ENCODE results near the gene SPTBN4. TPM values are rescaled to one million over a fixed set of nuclear protein-coding genes. Genes with fewer than 3 reads are reported as not detected.

SPTBN4 gene
- total and polyA plus RNA-seq, 2 of the 4 experiments (the other 2 are of a cell fraction), result 0.72 to 0.91 TPM

- Histone ChIP-seq H3K4me3 (ENCODE audit: insufficient read depth, low read depth, low read length) (peak overlapping the region; percentile 50), H2AK5ac (ENCODE audit: low read depth, low read length) (no peak overlapping the region), H3K9me1 (ENCODE audit: insufficient read depth, low read length) (no peaks in the 10 kb centered on the region), H3K27ac (ENCODE audit: insufficient read depth, low read length) (no peak overlapping the region), H4K91ac (ENCODE audit: insufficient read depth, low read depth, low read length) (no peak overlapping the region), H3K27me3 (ENCODE audit: control insufficient read depth, insufficient read depth, low read length) (peaks cover 33% of the 10 kb centered on the region), H3K9me3 (ENCODE audit: control insufficient read depth, insufficient read depth, low read length) (no peaks in the 10 kb centered on the region), H4K20me1 (ENCODE audit: insufficient read depth, low read length) (no peaks in the 10 kb centered on the region), H3K4ac (ENCODE audit: low read depth, low read length) (no peak overlapping the region), H3K36me3 (ENCODE audit: control insufficient read depth, insufficient read depth, low read length) (no peaks in the 10 kb centered on the region), H3K4me2 (ENCODE audit: low read depth, low read length) (peak overlapping the region; percentile 78), H3K14ac (replicated peaks; ENCODE audit: low read depth, low read length) (no peak overlapping the region), H2BK20ac (ENCODE audit: low read depth, low read length) (no peak overlapping the region), H3K79me1 (ENCODE audit: low read depth in 1 of 2, low read length in 2 of 2) (0 out of 4 replicates have a peak, but pooled peaks cover 0 to 4% of the 10 kb centered on the region in 2 experiments), H3K9ac (ENCODE audit: low read depth, low read length) (no peak overlapping the region), H3K56ac (ENCODE audit: extremely low read depth, insufficient read depth, low read length) (no peak overlapping the region), H3K23ac (ENCODE audit: low read depth, low read length) (no peak overlapping the region), H2BK15ac (ENCODE audit: low read depth, low read length) (no peak overlapping the region), H2AK9ac (replicated peaks; ENCODE audit: low read depth, low read length, poor library complexity) (no peak overlapping the region), H3K4me1 (ENCODE audit: control insufficient read depth, insufficient read depth, low read length) (peaks cover 8% of the 10 kb centered on the region), H2BK120ac (ENCODE audit: low read depth, low read length) (no peak overlapping the region), H3K18ac (ENCODE audit: low read depth, low read length) (no peak overlapping the region), H2BK5ac (ENCODE audit: low read depth, low read length, poor library complexity, severe bottlenecking) (no peak overlapping the region), H4K8ac (ENCODE audit: low read depth in 2 of 2, low read length in 2 of 2) (no peak overlapping the region), H4K5ac (ENCODE audit: low read depth, low read length) (no peak overlapping the region), H2AFZ (replicated peaks; ENCODE audit: low read length, poor library complexity) (peak overlapping the region; percentile 91)
- 27% methylated on average over 4 of the region's 20 CpGs; no CpG with 5 or more reads in 1 of the 2 experiments for whole genome bisulfite sequencing, 2 experiments (ENCODE audit: extremely low coverage in 2 of 2, insufficient read length in 1 of 2)
- TF ChIP-seq SMC3 (IDR thresholded peaks at IDR 0.05; ENCODE audit: low read depth, low read length), result no peak
- no peak for TF ChIP-seq POLR2A (IDR thresholded peaks at IDR 0.05; ENCODE audit: low read depth, low read length)
- TF ChIP-seq CHD1 (IDR thresholded peaks at IDR 0.05; ENCODE audit: low read depth, low read length), result no peak
- no peak for TF ChIP-seq RCOR1 (IDR thresholded peaks at IDR 0.05; ENCODE audit: insufficient replicate concordance, low read length)
- no peak for TF ChIP-seq MAZ (IDR thresholded peaks at IDR 0.05; ENCODE audit: borderline replicate concordance, low read depth, low read length)
- no peak; the same call in 1 of the 2 replicates for TF ChIP-seq BHLHE40 (IDR thresholded peaks at IDR 0.05; ENCODE audit: low read depth, low read length)
- no peak for TF ChIP-seq USF2 (IDR thresholded peaks at IDR 0.05; ENCODE audit: low read depth, low read length)
- no peak for TF ChIP-seq MXI1 (IDR thresholded peaks at IDR 0.05; ENCODE audit: borderline replicate concordance, low read depth, low read length)
- TF ChIP-seq MAFK (IDR thresholded peaks at IDR 0.05; ENCODE audit: low read depth, low read length), result no peak
- TF ChIP-seq ELK1 (IDR thresholded peaks at IDR 0.05; ENCODE audit: borderline replicate concordance, low read depth, low read length), result no peak
- TF ChIP-seq NFE2L2 (IDR thresholded peaks at IDR 0.05; ENCODE audit: low read depth, low read length), result no peak
- TF ChIP-seq CTCF (conservative IDR thresholded peaks at IDR 0.05; ENCODE audit: low read depth, low read length), result no peak
- TF ChIP-seq CEBPB (IDR thresholded peaks at IDR 0.05; ENCODE audit: low read depth, low read length), result no peak
- TF ChIP-seq RFX5 (IDR thresholded peaks at IDR 0.05; ENCODE audit: low read depth, low read length), result no peak
- TF ChIP-seq RAD21 (IDR thresholded peaks at IDR 0.05; ENCODE audit: low read length), result no peak
- no peak for TF ChIP-seq FOS (IDR thresholded peaks at IDR 0.05; ENCODE audit: low read depth, low read length)
- BruUV-seq (replicated peaks), result no TSS peak
- DNase-seq (no peak), ATAC-seq (ENCODE audit: low read depth) (no peak)
- dilution Hi-C loops (cut with HindIII; ENCODE audit: low sequenced_read_pairs, unreplicated experiment) (no loop called here), intact Hi-C loops (cut with micrococcal nuclease) (no loop called here), in situ Hi-C loops (cut with MboI; ENCODE audit: low sequenced_read_pairs) (no loop called here)
- CTCF ChIA-PET, result no interaction called here
- POLR2A ChIA-PET (ENCODE audit: unreplicated experiment), result no interaction called here
Observed at GRCh38 chr19:40567040-40567749, 100.4 kb downstream of the SPTBN4 start.
